Measurements from ENCODE around the gene ATG16L2. TPM values are rescaled to one million over a fixed set of nuclear protein-coding genes. Genes with fewer than 3 reads are reported as not detected.

The ATG16L2 gene
- total and polyA plus RNA-seq, 10 of the 15 experiments (the other 5 are each of a cell fraction or from before 2014, with no cell fraction given): 1.9 to 67.7 (median 30.4) TPM

DNA sequence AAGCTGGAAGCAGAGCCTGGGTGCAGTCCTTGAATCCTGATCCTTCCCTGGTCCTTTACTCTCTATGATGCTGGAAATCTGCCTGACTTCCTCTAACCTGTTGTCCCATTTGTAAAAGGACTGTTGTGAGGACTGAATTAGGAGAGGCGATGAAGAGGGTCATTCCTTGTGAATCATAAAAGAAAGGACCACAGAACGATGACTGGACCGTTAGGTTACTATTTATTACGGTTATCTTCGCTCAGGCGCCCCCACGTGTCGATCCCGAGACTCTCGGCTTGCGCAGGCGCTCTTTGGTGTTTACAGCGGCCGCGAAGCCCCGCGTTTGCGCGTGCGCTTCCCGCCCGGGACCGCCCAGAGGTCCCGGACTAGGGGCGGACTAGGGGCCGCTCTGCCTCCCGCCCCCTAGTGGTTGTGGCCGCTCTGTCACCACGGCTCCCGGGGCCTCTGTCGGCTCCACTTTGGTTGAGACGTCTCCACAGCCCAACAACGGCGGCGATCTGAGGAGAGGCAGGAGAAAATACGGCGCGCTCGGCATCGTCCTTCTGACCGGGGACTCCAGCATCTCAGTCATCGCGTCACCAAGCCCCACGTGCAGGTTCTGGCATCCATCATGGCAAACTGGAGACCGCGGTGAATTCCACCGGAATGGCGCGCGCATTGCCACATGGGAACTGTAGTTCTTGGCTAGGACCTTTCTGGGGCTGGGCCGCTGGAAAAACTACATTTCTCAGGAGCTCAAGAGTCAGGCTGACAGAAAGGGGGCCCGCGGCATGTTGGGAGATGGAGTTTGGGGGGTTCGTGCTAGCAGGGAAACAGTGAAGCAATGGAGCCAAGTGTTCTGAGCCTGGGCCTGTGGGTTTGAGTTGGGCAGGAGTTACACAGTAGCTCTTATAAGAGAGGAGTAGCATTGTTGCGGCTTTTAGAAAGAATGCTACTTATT lies 20.5 kb upstream of the ATG16L2 start, which contains the start of gene STARD10 (continued):
- TF ChIP-seq, protein P1, sequence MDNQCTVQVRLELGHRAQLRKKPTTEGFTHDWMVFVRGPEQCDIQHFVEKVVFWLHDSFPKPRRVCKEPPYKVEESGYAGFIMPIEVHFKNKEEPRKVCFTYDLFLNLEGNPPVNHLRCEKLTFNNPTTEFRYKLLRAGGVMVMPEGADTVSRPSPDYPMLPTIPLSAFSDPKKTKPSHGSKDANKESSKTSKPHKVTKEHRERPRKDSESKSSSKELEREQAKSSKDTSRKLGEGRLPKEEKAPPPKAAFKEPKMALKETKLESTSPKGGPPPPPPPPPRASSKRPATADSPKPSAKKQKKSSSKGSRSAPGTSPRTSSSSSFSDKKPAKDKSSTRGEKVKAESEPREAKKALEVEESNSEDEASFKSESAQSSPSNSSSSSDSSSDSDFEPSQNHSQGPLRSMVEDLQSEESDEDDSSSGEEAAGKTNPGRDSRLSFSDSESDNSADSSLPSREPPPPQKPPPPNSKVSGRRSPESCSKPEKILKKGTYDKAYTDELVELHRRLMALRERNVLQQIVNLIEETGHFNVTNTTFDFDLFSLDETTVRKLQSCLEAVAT (IDR thresholded peaks at IDR 0.05): peak; percentile 91
- TF ChIP-seq, protein P2, sequence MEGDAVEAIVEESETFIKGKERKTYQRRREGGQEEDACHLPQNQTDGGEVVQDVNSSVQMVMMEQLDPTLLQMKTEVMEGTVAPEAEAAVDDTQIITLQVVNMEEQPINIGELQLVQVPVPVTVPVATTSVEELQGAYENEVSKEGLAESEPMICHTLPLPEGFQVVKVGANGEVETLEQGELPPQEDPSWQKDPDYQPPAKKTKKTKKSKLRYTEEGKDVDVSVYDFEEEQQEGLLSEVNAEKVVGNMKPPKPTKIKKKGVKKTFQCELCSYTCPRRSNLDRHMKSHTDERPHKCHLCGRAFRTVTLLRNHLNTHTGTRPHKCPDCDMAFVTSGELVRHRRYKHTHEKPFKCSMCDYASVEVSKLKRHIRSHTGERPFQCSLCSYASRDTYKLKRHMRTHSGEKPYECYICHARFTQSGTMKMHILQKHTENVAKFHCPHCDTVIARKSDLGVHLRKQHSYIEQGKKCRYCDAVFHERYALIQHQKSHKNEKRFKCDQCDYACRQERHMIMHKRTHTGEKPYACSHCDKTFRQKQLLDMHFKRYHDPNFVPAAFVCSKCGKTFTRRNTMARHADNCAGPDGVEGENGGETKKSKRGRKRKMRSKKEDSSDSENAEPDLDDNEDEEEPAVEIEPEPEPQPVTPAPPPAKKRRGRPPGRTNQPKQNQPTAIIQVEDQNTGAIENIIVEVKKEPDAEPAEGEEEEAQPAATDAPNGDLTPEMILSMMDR (IDR thresholded peaks at IDR 0.05 in 2 of 3, conservative IDR thresholded peaks at IDR 0.05 in 1 of 3; ENCODE audit: control insufficient read depth in 2 of 3, extremely low read depth in 1 of 3, insufficient read depth in 1 of 3, low read depth in 3 of 3, low read length in 3 of 3): peak; percentile 84 to 95 (median 95)
- TF ChIP-seq, protein P3, sequence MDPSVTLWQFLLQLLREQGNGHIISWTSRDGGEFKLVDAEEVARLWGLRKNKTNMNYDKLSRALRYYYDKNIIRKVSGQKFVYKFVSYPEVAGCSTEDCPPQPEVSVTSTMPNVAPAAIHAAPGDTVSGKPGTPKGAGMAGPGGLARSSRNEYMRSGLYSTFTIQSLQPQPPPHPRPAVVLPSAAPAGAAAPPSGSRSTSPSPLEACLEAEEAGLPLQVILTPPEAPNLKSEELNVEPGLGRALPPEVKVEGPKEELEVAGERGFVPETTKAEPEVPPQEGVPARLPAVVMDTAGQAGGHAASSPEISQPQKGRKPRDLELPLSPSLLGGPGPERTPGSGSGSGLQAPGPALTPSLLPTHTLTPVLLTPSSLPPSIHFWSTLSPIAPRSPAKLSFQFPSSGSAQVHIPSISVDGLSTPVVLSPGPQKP (IDR thresholded peaks at IDR 0.05; ENCODE audit: low read depth, low read length): 0 out of 2 replicates have a peak, but pooled peaks have one; percentile 76
- TF ChIP-seq NR2C2 (IDR thresholded peaks at IDR 0.05; ENCODE audit: borderline replicate concordance, control insufficient read depth, insufficient read length, low read depth): no peak
- TF ChIP-seq YY1 (IDR thresholded peaks at IDR 0.05; ENCODE audit: low read depth, low read length): peak; percentile 95
- TF ChIP-seq, protein P4, sequence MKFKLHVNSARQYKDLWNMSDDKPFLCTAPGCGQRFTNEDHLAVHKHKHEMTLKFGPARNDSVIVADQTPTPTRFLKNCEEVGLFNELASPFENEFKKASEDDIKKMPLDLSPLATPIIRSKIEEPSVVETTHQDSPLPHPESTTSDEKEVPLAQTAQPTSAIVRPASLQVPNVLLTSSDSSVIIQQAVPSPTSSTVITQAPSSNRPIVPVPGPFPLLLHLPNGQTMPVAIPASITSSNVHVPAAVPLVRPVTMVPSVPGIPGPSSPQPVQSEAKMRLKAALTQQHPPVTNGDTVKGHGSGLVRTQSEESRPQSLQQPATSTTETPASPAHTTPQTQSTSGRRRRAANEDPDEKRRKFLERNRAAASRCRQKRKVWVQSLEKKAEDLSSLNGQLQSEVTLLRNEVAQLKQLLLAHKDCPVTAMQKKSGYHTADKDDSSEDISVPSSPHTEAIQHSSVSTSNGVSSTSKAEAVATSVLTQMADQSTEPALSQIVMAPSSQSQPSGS (IDR thresholded peaks at IDR 0.05; ENCODE audit: low read length): no peak
- TF ChIP-seq MXI1 (IDR thresholded peaks at IDR 0.05; ENCODE audit: low read depth, low read length): peak; percentile 64
- peak; percentile 93 for TF ChIP-seq SMARCA5 (IDR thresholded peaks at IDR 0.05)
- TF ChIP-seq PAX8 (IDR thresholded peaks at IDR 0.05): no peak
- TF ChIP-seq, protein P5, sequence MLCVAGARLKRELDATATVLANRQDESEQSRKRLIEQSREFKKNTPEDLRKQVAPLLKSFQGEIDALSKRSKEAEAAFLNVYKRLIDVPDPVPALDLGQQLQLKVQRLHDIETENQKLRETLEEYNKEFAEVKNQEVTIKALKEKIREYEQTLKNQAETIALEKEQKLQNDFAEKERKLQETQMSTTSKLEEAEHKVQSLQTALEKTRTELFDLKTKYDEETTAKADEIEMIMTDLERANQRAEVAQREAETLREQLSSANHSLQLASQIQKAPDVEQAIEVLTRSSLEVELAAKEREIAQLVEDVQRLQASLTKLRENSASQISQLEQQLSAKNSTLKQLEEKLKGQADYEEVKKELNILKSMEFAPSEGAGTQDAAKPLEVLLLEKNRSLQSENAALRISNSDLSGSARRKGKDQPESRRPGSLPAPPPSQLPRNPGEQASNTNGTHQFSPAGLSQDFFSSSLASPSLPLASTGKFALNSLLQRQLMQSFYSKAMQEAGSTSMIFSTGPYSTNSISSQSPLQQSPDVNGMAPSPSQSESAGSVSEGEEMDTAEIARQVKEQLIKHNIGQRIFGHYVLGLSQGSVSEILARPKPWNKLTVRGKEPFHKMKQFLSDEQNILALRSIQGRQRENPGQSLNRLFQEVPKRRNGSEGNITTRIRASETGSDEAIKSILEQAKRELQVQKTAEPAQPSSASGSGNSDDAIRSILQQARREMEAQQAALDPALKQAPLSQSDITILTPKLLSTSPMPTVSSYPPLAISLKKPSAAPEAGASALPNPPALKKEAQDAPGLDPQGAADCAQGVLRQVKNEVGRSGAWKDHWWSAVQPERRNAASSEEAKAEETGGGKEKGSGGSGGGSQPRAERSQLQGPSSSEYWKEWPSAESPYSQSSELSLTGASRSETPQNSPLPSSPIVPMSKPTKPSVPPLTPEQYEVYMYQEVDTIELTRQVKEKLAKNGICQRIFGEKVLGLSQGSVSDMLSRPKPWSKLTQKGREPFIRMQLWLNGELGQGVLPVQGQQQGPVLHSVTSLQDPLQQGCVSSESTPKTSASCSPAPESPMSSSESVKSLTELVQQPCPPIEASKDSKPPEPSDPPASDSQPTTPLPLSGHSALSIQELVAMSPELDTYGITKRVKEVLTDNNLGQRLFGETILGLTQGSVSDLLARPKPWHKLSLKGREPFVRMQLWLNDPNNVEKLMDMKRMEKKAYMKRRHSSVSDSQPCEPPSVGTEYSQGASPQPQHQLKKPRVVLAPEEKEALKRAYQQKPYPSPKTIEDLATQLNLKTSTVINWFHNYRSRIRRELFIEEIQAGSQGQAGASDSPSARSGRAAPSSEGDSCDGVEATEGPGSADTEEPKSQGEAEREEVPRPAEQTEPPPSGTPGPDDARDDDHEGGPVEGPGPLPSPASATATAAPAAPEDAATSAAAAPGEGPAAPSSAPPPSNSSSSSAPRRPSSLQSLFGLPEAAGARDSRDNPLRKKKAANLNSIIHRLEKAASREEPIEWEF (IDR thresholded peaks at IDR 0.05; ENCODE audit: insufficient replicate concordance, low read depth, low read length): no peak
- peak; percentile 92 for TF ChIP-seq HCFC1 (IDR thresholded peaks at IDR 0.05; ENCODE audit: low read length)
- no peak for TF ChIP-seq MTA3 (IDR thresholded peaks at IDR 0.05; ENCODE audit: borderline replicate concordance, low read length)
- peak; percentile 84; the same call in 1 of the 2 replicates for TF ChIP-seq CBFB (IDR thresholded peaks at IDR 0.05; ENCODE audit: low read depth)
- TF ChIP-seq SMAD1 (IDR thresholded peaks at IDR 0.05; ENCODE audit: low read depth, partially characterized antibody): peak; percentile 28
- TF ChIP-seq SREBF2 (IDR thresholded peaks at IDR 0.05; ENCODE audit: low read length): peak; percentile 21; the same call in 1 of the 2 replicates
